AG09309 (cell line): Measurements from ENCODE around the gene FN3K.

Source experiments
- DNase-seq: peaks from one replicate; pipeline ENCODE4 v3.0.0-alpha.2; 2010; ENCODE audit warnings: low read depth
- H3K4me3 ChIP-seq: 2 replicates; pipeline ENCODE4 v1.5.1; 2011; ENCODE audit warnings: mild to moderate bottlenecking, low read depth, low read length, moderate library complexity; ENCODE audit not compliant: control insufficient read depth
- CTCF ChIP-seq: IDR thresholded peaks from 2 replicates; pipeline ENCODE4 v1.5.1; 2011; ENCODE audit warnings: mild to moderate bottlenecking, low read depth, low read length, inconsistent platforms; ENCODE audit not compliant: insufficient read depth, control insufficient read depth; ENCODE audit errors: missing control alignments

The FN3K gene

GRCh38 chr17:82734987-82735866, at the start of gene FN3K:
Gene FN3K (plus strand): TSS chr17:82735615. CDS start chr17:82735637, 22 bp downstream.
- peak within 1 kb of the TSS; percentile 52 for H3K4me3 ChIP-seq
- DNase-seq, result peak; percentile 17
- no peak for TF ChIP-seq CTCF

GRCh38 chr17:82686366-82687324, 48.8 kb upstream of the FN3K start:
- no peak overlapping the region for H3K4me3 ChIP-seq
- no peak for TF ChIP-seq CTCF

GRCh38 chr17:82687375-82687861, 48.0 kb upstream of the FN3K start:
- no peak overlapping the region for H3K4me3 ChIP-seq
- no peak for DNase-seq

More at GRCh38 chr17:82686366-82687324, 48.8 kb upstream of the FN3K start:
- no peak for DNase-seq

GRCh38 chr17:82687871-82688270, 47.5 kb upstream of the FN3K start:
- no peak for TF ChIP-seq CTCF
- no peak overlapping the region for H3K4me3 ChIP-seq
- no peak for DNase-seq

More at GRCh38 chr17:82687375-82687861, 48.0 kb upstream of the FN3K start:
- TF ChIP-seq CTCF, result no peak

GRCh38 chr17:82689077-82689476, 46.3 kb upstream of the FN3K start:
- no peak overlapping the region for H3K4me3 ChIP-seq
- no peak for TF ChIP-seq CTCF
- no peak for DNase-seq

GRCh38 chr17:82690786-82691489, 44.5 kb upstream of the FN3K start:
- TF ChIP-seq CTCF, result no peak
- no peak overlapping the region for H3K4me3 ChIP-seq
- no peak for DNase-seq
